H9 (cell line): ENCODE data around the gene NEGR1. TPM values are rescaled to one million over a fixed set of nuclear protein-coding genes. Genes with fewer than 3 reads are reported as not detected.

Source experiments
- DNase-seq: peaks from one replicate; pipeline ENCODE4 v3.0.0-alpha.2; 2017
- H2AFZ ChIP-seq: one replicate; pipeline ENCODE4 v1.6.1; 2013; ENCODE audit warnings: mild to moderate bottlenecking, low read length, control low read depth, moderate library complexity
- H2AK5ac ChIP-seq: 2 replicates; pipeline ENCODE4 v1.6.1; 2013; ENCODE audit warnings: low read length, control low read depth, mixed read lengths; ENCODE audit not compliant: insufficient read length
- H2BK120ac ChIP-seq: one replicate; pipeline ENCODE4 v1.6.1; 2013; ENCODE audit warnings: low read depth, mild to moderate bottlenecking, low read length, control low read depth, inconsistent platforms; ENCODE audit not compliant: poor library complexity, severe bottlenecking
- H2BK12ac ChIP-seq: 2 replicates; pipeline ENCODE4 v1.6.1; 2013; ENCODE audit warnings: low read length, control low read depth, mixed read lengths, low read depth; ENCODE audit not compliant: insufficient read length
- H2BK15ac ChIP-seq: 2 replicates; pipeline ENCODE4 v1.6.1; 2013; ENCODE audit warnings: low read depth, low read length, control low read depth
- H2BK20ac ChIP-seq: one replicate; pipeline ENCODE4 v1.6.1; 2013; ENCODE audit warnings: low read depth, mild to moderate bottlenecking, low read length, control low read depth, inconsistent platforms; ENCODE audit not compliant: poor library complexity, severe bottlenecking
- H2BK5ac ChIP-seq: 2 replicates; pipeline ENCODE4 v1.6.1; 2013; ENCODE audit warnings: low read length, control low read depth, mixed read lengths; ENCODE audit not compliant: insufficient read length
- H3K14ac ChIP-seq: 2 replicates; pipeline ENCODE4 v1.6.1; 2013; ENCODE audit warnings: low read length, control low read depth; ENCODE audit not compliant: insufficient read depth
- H3K18ac ChIP-seq: 2 replicates; pipeline ENCODE4 v1.6.1; 2013; ENCODE audit warnings: low read depth, mild to moderate bottlenecking, mixed read lengths, low read length, control low read depth; ENCODE audit not compliant: insufficient read length
- H3K23ac ChIP-seq: 2 replicates; pipeline ENCODE4 v1.6.1; 2013; ENCODE audit warnings: low read length, control low read depth, mixed read lengths, low read depth; ENCODE audit not compliant: insufficient read length
- H3K23me2 ChIP-seq: 2 replicates; pipeline ENCODE4 v1.6.1; 2013; ENCODE audit warnings: low read depth, mild to moderate bottlenecking, mixed read lengths, low read length, control low read depth; ENCODE audit not compliant: insufficient read length, poor library complexity, severe bottlenecking
- H3K27ac ChIP-seq: 2 replicates; pipeline ENCODE4 v1.5.1; 2013; ENCODE audit warnings: low read length, control low read depth, mixed read lengths, low read depth; ENCODE audit not compliant: insufficient read length
- H3K27me3 ChIP-seq: 2 replicates; pipeline ENCODE4 v1.6.1; 2013; ENCODE audit warnings: low read length, control low read depth, inconsistent platforms; ENCODE audit not compliant: insufficient read depth
- H3K4ac ChIP-seq: 2 replicates; pipeline ENCODE4 v1.6.1; 2013; ENCODE audit warnings: low read depth, mild to moderate bottlenecking, control low read depth, inconsistent platforms, low read length, moderate library complexity
- H3K4me1 ChIP-seq: 2 replicates; pipeline ENCODE4 v1.6.1; 2013; ENCODE audit warnings: low read length, control low read depth, inconsistent platforms; ENCODE audit not compliant: insufficient read depth
- H3K4me2 ChIP-seq: 2 replicates; pipeline ENCODE4 v1.6.1; 2013; ENCODE audit warnings: low read length, control low read depth, mixed read lengths; ENCODE audit not compliant: insufficient read length, insufficient read depth
- H3K56ac ChIP-seq: 2 replicates; pipeline ENCODE4 v1.6.1; 2013; ENCODE audit warnings: low read depth, mild to moderate bottlenecking, mixed read lengths, low read length, control low read depth; ENCODE audit not compliant: insufficient read length
- H3K79me1 ChIP-seq: 2 replicates; pipeline ENCODE4 v1.6.1; 2013; ENCODE audit warnings: low read depth, mild to moderate bottlenecking, moderate library complexity, low read length, control low read depth, inconsistent platforms; ENCODE audit not compliant: insufficient read depth, poor library complexity, severe bottlenecking
- H3K79me2 ChIP-seq: 2 replicates; pipeline ENCODE4 v1.6.1; 2013; ENCODE audit warnings: low read length, control low read depth, inconsistent platforms; ENCODE audit not compliant: insufficient read depth
- H3K9ac ChIP-seq: 2 replicates; pipeline ENCODE4 v1.6.1; 2013; ENCODE audit warnings: low read length, control low read depth, mixed read lengths; ENCODE audit not compliant: insufficient read length; ENCODE audit errors: extremely low read depth
- H3K9me3 ChIP-seq: one replicate; pipeline ENCODE4 v1.6.1; 2013; ENCODE audit warnings: low read depth, low read length, inconsistent platforms; ENCODE audit not compliant: control insufficient read depth
- H3T11ph ChIP-seq: one replicate; pipeline ENCODE4 v1.6.1; 2013; ENCODE audit warnings: mild to moderate bottlenecking, low read length, control low read depth, inconsistent platforms
- H4K20me1 ChIP-seq: one replicate; pipeline ENCODE4 v1.6.1; 2013; ENCODE audit not compliant: control insufficient read depth, insufficient read length, insufficient read depth
- H4K5ac ChIP-seq: 2 replicates; pipeline ENCODE4 v1.6.1; 2013; ENCODE audit warnings: low read depth, mild to moderate bottlenecking, mixed read lengths, low read length, control low read depth; ENCODE audit not compliant: insufficient read length
- H4K8ac ChIP-seq: replicated peaks from 2 replicates; pipeline ENCODE4 v1.6.1; 2013; ENCODE audit warnings: low read length, control low read depth, mixed read lengths, low read depth; ENCODE audit not compliant: insufficient read length
- H4K91ac ChIP-seq: 2 replicates; pipeline ENCODE4 v1.6.1; 2013; ENCODE audit warnings: low read depth, mild to moderate bottlenecking, moderate library complexity, mixed read lengths, low read length, control low read depth; ENCODE audit not compliant: insufficient read length
- H3K27ac Mint-ChIP-seq, 3 experiments: 2 replicates in 2 of 3; 3 replicates in 1 of 3; pipeline ENCODE4 v1.8.0; 2020 to 2021; ENCODE audit warnings: mixed read lengths in 3 of 3, mild to moderate bottlenecking in 1 of 3, moderate library complexity in 1 of 3
- H3K27me3 Mint-ChIP-seq: 2 replicates; pipeline ENCODE4 v1.8.0; 2021; ENCODE audit warnings: low read depth, mild to moderate bottlenecking, moderate library complexity, mixed read lengths
- H3K36me3 Mint-ChIP-seq, 3 experiments: 2 replicates in 2 of 3; 3 replicates in 1 of 3; pipeline ENCODE4 v1.8.0; 2020 to 2021; ENCODE audit warnings: low read depth in 3 of 3, mixed read lengths in 3 of 3; ENCODE audit not compliant: insufficient read depth in 1 of 3
- H3K4me1 Mint-ChIP-seq, 2 experiments: 2 replicates each; pipeline ENCODE4 v1.8.0; 2020; ENCODE audit warnings: mixed read lengths in 2 of 2
- H3K4me3 Mint-ChIP-seq, 2 experiments: 2 replicates in 1 of 2; 3 replicates in 1 of 2; pipeline ENCODE4 v1.8.0; 2020 to 2021; ENCODE audit warnings: mild to moderate bottlenecking in 2 of 2, mixed read lengths in 2 of 2, moderate library complexity in 1 of 2
- H3K9me3 Mint-ChIP-seq, 2 experiments: 2 replicates in 1 of 2; 3 replicates in 1 of 2; pipeline ENCODE4 v1.8.0; 2020; ENCODE audit warnings: mild to moderate bottlenecking in 2 of 2, mixed read lengths in 2 of 2, moderate library complexity in 1 of 2
- WGBS: extraction: QIAGEN DNeasy Blood & Tissue Kit; methylation state at CpG from one replicate; pipeline ENCODE4 v1.1.7; 2013; ENCODE audit warnings: missing lambda C conversion rate, low lambda C conversion rate, mixed read lengths; ENCODE audit not compliant: insufficient read length; ENCODE audit errors: extremely low coverage; 5-methylcytosine and 5-hydroxymethylcytosine counted together
- total RNA-seq: library from RNA; stranded (reverse); gene quantifications from 2 replicates; pipeline ENCODE4 v1.2.1, GENCODE V29; 2021
- TF ChIP-seq, protein P1 (sequence below): fragments of 200-600 bp; sonication (generic); conservative IDR thresholded peaks from 3 replicates; pipeline ENCODE4 v1.8.0; 2021; ENCODE audit warnings: antibody characterized with exemption, mild to moderate bottlenecking

Gene NEGR1
- total RNA-seq, 1 experiment from 2014 or later: 0.13 TPM

DNA sequence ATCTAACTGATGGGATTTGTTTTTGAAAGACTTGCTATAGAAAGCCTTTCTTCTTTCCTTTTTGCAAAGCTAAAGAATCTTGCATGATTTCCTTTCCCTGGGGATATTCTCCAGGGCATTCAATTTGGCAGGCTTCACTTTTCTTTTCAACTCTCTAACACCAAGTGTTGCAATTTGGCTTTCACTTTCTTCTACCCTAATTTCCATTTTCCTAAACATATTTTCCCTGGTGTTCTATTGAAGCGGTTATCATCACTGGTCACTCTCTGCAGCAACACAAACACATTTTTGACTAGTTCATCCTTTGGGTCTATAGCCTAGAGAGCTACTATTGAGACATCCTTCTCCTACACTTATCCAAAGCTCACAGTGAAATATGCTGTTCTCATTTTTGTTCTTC, 424.5 kb downstream of the NEGR1 start:
- Histone ChIP-seq H3K9me3 (no peaks in the 10 kb centered on the region), H3K56ac (no peak overlapping the region), H2BK120ac (no peak overlapping the region), H3K79me2 (no peaks in the 10 kb centered on the region), H3K4ac (no peak overlapping the region), H3K23ac (no peak overlapping the region), H2BK20ac (no peak overlapping the region), H2BK15ac (no peak overlapping the region), H3T11ph (no peak overlapping the region), H4K5ac (no peak overlapping the region), H2AFZ (no peak overlapping the region), H4K20me1 (no peaks in the 10 kb centered on the region), H3K4me2 (no peak overlapping the region), H3K4me1 (no peaks in the 10 kb centered on the region; the same call in 1 of the 2 replicates), H3K79me1 (no peaks in the 10 kb centered on the region), H2AK5ac (no peak overlapping the region), H2BK12ac (no peak overlapping the region), H4K91ac (no peak overlapping the region), H2BK5ac (no peak overlapping the region), H3K23me2 (no peaks in the 10 kb centered on the region), H4K8ac (no peak overlapping the region), H3K9ac (no peak overlapping the region), H3K27me3 (no peaks in the 10 kb centered on the region), H3K27ac (no peak overlapping the region), H3K18ac (no peak overlapping the region), H3K14ac (no peak overlapping the region)
- Mint-ChIP-seq H3K36me3 (no peaks in the 10 kb centered on the region), H3K9me3 (no peaks in the 10 kb centered on the region), H3K27ac (no peak overlapping the region), H3K27me3 (no peaks in the 10 kb centered on the region), H3K4me3 (no peak overlapping the region), H3K4me1 (peaks cover 9 to 14% of the 10 kb centered on the region in 2 experiments)
- TF ChIP-seq, protein P1, sequence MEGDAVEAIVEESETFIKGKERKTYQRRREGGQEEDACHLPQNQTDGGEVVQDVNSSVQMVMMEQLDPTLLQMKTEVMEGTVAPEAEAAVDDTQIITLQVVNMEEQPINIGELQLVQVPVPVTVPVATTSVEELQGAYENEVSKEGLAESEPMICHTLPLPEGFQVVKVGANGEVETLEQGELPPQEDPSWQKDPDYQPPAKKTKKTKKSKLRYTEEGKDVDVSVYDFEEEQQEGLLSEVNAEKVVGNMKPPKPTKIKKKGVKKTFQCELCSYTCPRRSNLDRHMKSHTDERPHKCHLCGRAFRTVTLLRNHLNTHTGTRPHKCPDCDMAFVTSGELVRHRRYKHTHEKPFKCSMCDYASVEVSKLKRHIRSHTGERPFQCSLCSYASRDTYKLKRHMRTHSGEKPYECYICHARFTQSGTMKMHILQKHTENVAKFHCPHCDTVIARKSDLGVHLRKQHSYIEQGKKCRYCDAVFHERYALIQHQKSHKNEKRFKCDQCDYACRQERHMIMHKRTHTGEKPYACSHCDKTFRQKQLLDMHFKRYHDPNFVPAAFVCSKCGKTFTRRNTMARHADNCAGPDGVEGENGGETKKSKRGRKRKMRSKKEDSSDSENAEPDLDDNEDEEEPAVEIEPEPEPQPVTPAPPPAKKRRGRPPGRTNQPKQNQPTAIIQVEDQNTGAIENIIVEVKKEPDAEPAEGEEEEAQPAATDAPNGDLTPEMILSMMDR: no peak
- no peak for DNase-seq
- WGBS: no CpG with 5 or more reads among the region's 1 CpG
